SK-N-SH (cell line): ENCODE data around the gene LPCAT3. TPM values are rescaled to one million over a fixed set of nuclear protein-coding genes. Genes with fewer than 3 reads are reported as not detected.

Experiments
- CTCF ChIA-PET: fragments of 300-600, 350-600 bp; formaldehyde crosslinking; extraction: SDS; loops from one replicate; lab custom pipeline; 2021; lab: Yijun Ruan, JAX
- POLR2A ChIA-PET: fragments of 350-600 bp; sonication (Branson Sonifier 250); formaldehyde crosslinking; extraction: SDS; loops from one replicate; lab custom pipeline; 2020; ENCODE audit warnings: antibody characterized with exemption, inconsistent platforms; lab: Yijun Ruan, JAX
- DNase-seq: peaks from one replicate; pipeline ENCODE4 v3.0.0; 2012
- H2AFZ ChIP-seq: fragments of 200-600 bp; sonication (generic); 2 replicates; pipeline ENCODE4 v1.8.1; 2016; ENCODE audit warnings: antibody characterized with exemption, mild to moderate bottlenecking, low read depth
- H3F3A ChIP-seq: fragments of 200-600 bp; sonication (generic); replicated peaks from 2 replicates; pipeline ENCODE3; 2016; ENCODE audit warnings: antibody characterized with exemption, mild to moderate bottlenecking; ENCODE audit not compliant: insufficient read depth
- H3K27ac ChIP-seq, 2 experiments: fragments of 200-500 bp in 1 of 2; fragments of 200-600 bp in 1 of 2; sonication (Bioruptor generic) in 1 of 2; sonication (generic), shearing (Covaris generic) in 1 of 2; 2 replicates each; pipeline versions ENCODE4 v1.5.1 to v1.6.1; 2014 to 2016; ENCODE audit warnings: low read depth in 2 of 2, inconsistent platforms in 1 of 2, low read length in 1 of 2, mild to moderate bottlenecking in 1 of 2, mixed read lengths in 1 of 2
- H3K27me3 ChIP-seq: fragments of 200-600 bp; sonication (generic), shearing (Covaris generic); 2 replicates; pipeline ENCODE4 v1.6.1; 2016; ENCODE audit warnings: mixed run types; ENCODE audit not compliant: insufficient read depth
- H3K36me3 ChIP-seq, 2 experiments: fragments of 200-500 bp in 1 of 2; fragments of 200-600 bp in 1 of 2; sonication (Bioruptor generic) in 1 of 2; sonication (generic) in 1 of 2; replicated peaks in 1 of 2; 2 replicates each; pipeline versions ENCODE3 to v1.5.1; 2014 to 2016; ENCODE audit warnings: low read length in 1 of 2, mild to moderate bottlenecking in 1 of 2; ENCODE audit not compliant: insufficient read depth in 2 of 2, control insufficient read depth in 1 of 2
- H3K4me1 ChIP-seq, 2 experiments: fragments of 200-500 bp in 1 of 2; fragments of 200-600 bp in 1 of 2; sonication (Bioruptor generic) in 1 of 2; sonication (generic), shearing (Covaris generic) in 1 of 2; 2 replicates each; pipeline versions ENCODE4 v1.5.1 to v1.6.1; 2014 to 2016; ENCODE audit warnings: low read depth in 1 of 2, low read length in 1 of 2, mixed run types in 1 of 2; ENCODE audit not compliant: insufficient read depth in 2 of 2, control insufficient read depth in 1 of 2
- H3K4me2 ChIP-seq: fragments of 200-600 bp; sonication (generic), shearing (Covaris generic); 2 replicates; pipeline ENCODE4 v1.6.1; 2017; ENCODE audit warnings: mixed run types
- H3K4me3 ChIP-seq, 2 experiments: fragments of 200-500 bp in 1 of 2; fragments of 200-600 bp in 1 of 2; sonication (Bioruptor generic) in 1 of 2; sonication (generic), shearing (Covaris generic) in 1 of 2; 2 replicates each; pipeline versions ENCODE4 v1.5.1 to v1.8.1; 2014 to 2016; ENCODE audit warnings: low read depth in 2 of 2, inconsistent platforms in 1 of 2, low read length in 1 of 2, mild to moderate bottlenecking in 1 of 2, mixed read lengths in 1 of 2, moderate library complexity in 1 of 2
- H3K79me2 ChIP-seq: fragments of 200-600 bp; sonication (generic); 2 replicates; pipeline ENCODE4 v1.8.1; 2017; ENCODE audit warnings: mild to moderate bottlenecking; ENCODE audit not compliant: insufficient read depth
- H3K9ac ChIP-seq: fragments of 200-600 bp; sonication (generic); 2 replicates; pipeline ENCODE4 v1.6.1; 2017; ENCODE audit warnings: mixed run types
- H3K9me2 ChIP-seq: fragments of 200-600 bp; sonication (generic); 2 replicates; pipeline ENCODE4 v1.6.1; 2017; ENCODE audit warnings: mixed run types
- H3K9me3 ChIP-seq: fragments of 200-600 bp; sonication (generic); 2 replicates; pipeline ENCODE4 v1.6.1; 2017; ENCODE audit warnings: mixed run types, mild to moderate bottlenecking, moderate library complexity
- H4K20me1 ChIP-seq: fragments of 200-600 bp; sonication (generic); 2 replicates; pipeline ENCODE4 v1.6.1; 2017; ENCODE audit warnings: mild to moderate bottlenecking, mixed run types; ENCODE audit not compliant: insufficient read depth
- ELF1 ChIP-seq: IDR thresholded peaks from 2 replicates; pipeline ENCODE4 v1.4.0; 2012
- EP300 ChIP-seq, 2 experiments: IDR thresholded peaks; 2 replicates each; pipeline versions ENCODE4 v1.4.0 to v1.6.1; 2012; ENCODE audit warnings: borderline replicate concordance in 1 of 2, low read depth in 1 of 2, low read length in 1 of 2
- IRF3 ChIP-seq: fragments of 150-350 bp; IDR thresholded peaks from 2 replicates; pipeline ENCODE4 v1.6.1; 2016; ENCODE audit warnings: mild to moderate bottlenecking, low read depth, low read length
- MAX ChIP-seq: IDR thresholded peaks from 2 replicates; pipeline ENCODE4 v1.4.0; 2012; ENCODE audit warnings: low read depth
- MEF2A ChIP-seq: IDR thresholded peaks from 2 replicates; pipeline ENCODE4 v1.4.0; 2012; ENCODE audit warnings: low read depth, borderline replicate concordance
- NFIC ChIP-seq: IDR thresholded peaks from 2 replicates; pipeline ENCODE4 v1.4.0; 2012; ENCODE audit warnings: borderline replicate concordance
- PBX3 ChIP-seq: IDR thresholded peaks from 2 replicates; pipeline ENCODE4; 2012
- REST ChIP-seq: IDR thresholded peaks from 2 replicates; pipeline ENCODE4 v1.6.1; 2012; ENCODE audit warnings: mild to moderate bottlenecking, low read depth, low read length, moderate library complexity
- RXRA ChIP-seq: IDR thresholded peaks from 2 replicates; pipeline ENCODE4 v1.4.0; 2012; ENCODE audit warnings: low read depth, mild to moderate bottlenecking, borderline replicate concordance
- SIN3A ChIP-seq: IDR thresholded peaks from 2 replicates; pipeline ENCODE4 v1.6.1; 2012; ENCODE audit warnings: low read depth, mild to moderate bottlenecking, low read length, moderate library complexity, borderline replicate concordance
- TCF12 ChIP-seq: IDR thresholded peaks from 2 replicates; pipeline ENCODE4 v1.4.0; 2012
- USF1 ChIP-seq: IDR thresholded peaks from 2 replicates; pipeline ENCODE4 v1.4.0; 2012; ENCODE audit warnings: low read depth, borderline replicate concordance
- YY1 ChIP-seq: IDR thresholded peaks from 2 replicates; pipeline ENCODE4 v1.4.0; 2012; ENCODE audit warnings: low read depth, mild to moderate bottlenecking
- WGBS: methylation state at CpG from one replicate; pipeline ENCODE4 v1.1.6; 2017; ENCODE audit warnings: low lambda C conversion rate; 5-methylcytosine and 5-hydroxymethylcytosine counted together
- polyA plus RNA-seq, 3 experiments: library from polyadenylated mRNA; depleted of rRNA; stranded (reverse); fragments of >200 nt; gene quantifications; 2 replicates each; pipeline ENCODE4 v1.2.3, GENCODE V29; 2012

Gene LPCAT3
- polyA plus RNA-seq, 1 of the 3 experiments (the other 2 are of a cell fraction), result 23.8 TPM

- Histone ChIP-seq H4K20me1 (no peaks in the 10 kb centered on the region), H2AFZ (no peak overlapping the region), H3K4me2 (no peak overlapping the region), H3K27me3 (no peaks in the 10 kb centered on the region), H3K36me3 (peaks cover 30 to 48% of the 10 kb centered on the region in 2 experiments), H3F3A (peaks cover 29% of the 10 kb centered on the region), H3K79me2 (peaks cover 48% of the 10 kb centered on the region), H3K27ac (no peak overlapping the region), H3K9me3 (no peaks in the 10 kb centered on the region), H3K9me2 (no peaks in the 10 kb centered on the region), H3K4me3 (no peak overlapping the region), H3K4me1 (peaks cover 10 to 17% of the 10 kb centered on the region in 2 experiments; a peak in 3 of 4 replicates), H3K9ac (no peak overlapping the region)
- POLR2A ChIA-PET, result interaction anchor here (0.7 to 1.2 kb wide), 2 partner anchors 23 to 41 kb away, joined by 3 read pairs; no protein-coding TSS in a partner anchor
- CTCF ChIA-PET, result interaction anchor here (1.4 to 2.6 kb wide), 5 partner anchors 10 to 125 kb away, joined by 3 to 20 read pairs (median 7); partner anchors contain the start of genes C12orf57 and RNU7-1
- WGBS, result 91% methylated on average over 6 of the region's 10 CpGs
- TF ChIP-seq SIN3A (no peak), ELF1 (no peak), EP300 (IDR thresholded peaks at IDR 0.05; ENCODE audit: borderline replicate concordance in 1 of 2, low read depth in 1 of 2, low read length in 1 of 2) (no peak), REST (no peak), RXRA (no peak), NFIC (no peak)
- DNase-seq, result no peak
Observed at GRCh38 chr12:6967651-6968100, 50.6 kb downstream of the LPCAT3 start.

GRCh38 chr12:6966351-6966750 lies 51.9 kb downstream of the LPCAT3 start:
- Histone ChIP-seq H3K4me3 (no peak overlapping the region), H3K79me2 (peaks cover 35% of the 10 kb centered on the region), H3K27me3 (no peaks in the 10 kb centered on the region), H3K9me3 (no peaks in the 10 kb centered on the region), H3K9me2 (no peaks in the 10 kb centered on the region), H3K9ac (no peak overlapping the region), H3K4me2 (no peak overlapping the region), H4K20me1 (no peaks in the 10 kb centered on the region), H3K27ac (no peak overlapping the region), H2AFZ (no peak overlapping the region), H3K4me1 (peaks cover 6 to 22% of the 10 kb centered on the region in 2 experiments; a peak in 3 of 4 replicates), H3K36me3 (peaks cover 28 to 46% of the 10 kb centered on the region in 2 experiments), H3F3A (peaks cover 29% of the 10 kb centered on the region)
- POLR2A ChIA-PET, result interaction anchor here (6.8 kb wide), 1 partner anchor 21 kb away, joined by 62 read pairs; the partner anchor contains the start of genes C12orf57 and RNU7-1
- WGBS, result 93% methylated on average over 7 of the region's 7 CpGs
- no peak for DNase-seq
- no peak for TF ChIP-seq TCF12
- TF ChIP-seq IRF3, result no peak
- no peak for TF ChIP-seq USF1
- TF ChIP-seq PBX3, result no peak
- no peak for TF ChIP-seq YY1
- no peak for TF ChIP-seq MAX
- TF ChIP-seq MEF2A, result no peak
- CTCF ChIA-PET, result interaction anchor here (0.7 to 3.3 kb wide), 9 partner anchors 9 to 76 kb away, joined by 3 to 17 read pairs (median 5); partner anchors contain the start of genes C12orf57 and RNU7-1
